ENCODE measurements around the gene TOGARAM2.

DNA sequence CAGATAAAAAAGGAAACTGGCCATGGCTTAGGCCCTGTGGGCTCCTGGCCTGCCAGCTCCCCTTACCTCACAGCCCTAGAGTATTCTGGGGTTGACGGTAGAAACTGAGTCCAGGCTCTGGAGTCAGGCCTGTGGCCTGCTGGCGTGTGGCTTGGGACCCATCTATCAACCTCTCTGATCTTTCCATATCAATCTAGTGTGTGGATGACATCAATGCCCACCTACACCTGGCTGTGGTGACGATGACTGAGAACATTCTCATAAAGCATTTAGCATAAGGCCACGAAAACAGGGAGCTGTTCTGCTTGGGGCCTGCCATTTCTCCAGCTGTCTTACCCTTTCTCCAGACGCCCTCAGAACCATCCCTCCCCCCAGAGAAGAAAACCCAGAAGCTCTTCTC is 75.4 kb downstream of the TOGARAM2 start:
- TF ChIP-seq EP300 (IDR thresholded peaks at IDR 0.05; ENCODE audit: borderline replicate concordance) (no peak), EGR1 (IDR thresholded peaks at IDR 0.05) (no peak), RAD21 (IDR thresholded peaks at IDR 0.05; ENCODE audit: low read depth) (no peak), NFIC (IDR thresholded peaks at IDR 0.05) (no peak), TAF1 (IDR thresholded peaks at IDR 0.05; ENCODE audit: low read depth) (no peak), CREB1 (IDR thresholded peaks at IDR 0.05; ENCODE audit: low read depth) (no peak), ZBTB7A (IDR thresholded peaks at IDR 0.05; ENCODE audit: low read depth) (no peak), YY1 (IDR thresholded peaks at IDR 0.05; ENCODE audit: low read depth) (no peak)
- TF ChIP-seq, protein P1, sequence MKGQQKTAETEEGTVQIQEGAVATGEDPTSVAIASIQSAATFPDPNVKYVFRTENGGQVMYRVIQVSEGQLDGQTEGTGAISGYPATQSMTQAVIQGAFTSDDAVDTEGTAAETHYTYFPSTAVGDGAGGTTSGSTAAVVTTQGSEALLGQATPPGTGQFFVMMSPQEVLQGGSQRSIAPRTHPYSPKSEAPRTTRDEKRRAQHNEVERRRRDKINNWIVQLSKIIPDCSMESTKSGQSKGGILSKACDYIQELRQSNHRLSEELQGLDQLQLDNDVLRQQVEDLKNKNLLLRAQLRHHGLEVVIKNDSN (IDR thresholded peaks at IDR 0.05), result no peak
- TF ChIP-seq, protein P2, sequence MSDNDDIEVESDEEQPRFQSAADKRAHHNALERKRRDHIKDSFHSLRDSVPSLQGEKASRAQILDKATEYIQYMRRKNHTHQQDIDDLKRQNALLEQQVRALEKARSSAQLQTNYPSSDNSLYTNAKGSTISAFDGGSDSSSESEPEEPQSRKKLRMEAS (IDR thresholded peaks at IDR 0.05), result no peak
- TF ChIP-seq, protein P3, sequence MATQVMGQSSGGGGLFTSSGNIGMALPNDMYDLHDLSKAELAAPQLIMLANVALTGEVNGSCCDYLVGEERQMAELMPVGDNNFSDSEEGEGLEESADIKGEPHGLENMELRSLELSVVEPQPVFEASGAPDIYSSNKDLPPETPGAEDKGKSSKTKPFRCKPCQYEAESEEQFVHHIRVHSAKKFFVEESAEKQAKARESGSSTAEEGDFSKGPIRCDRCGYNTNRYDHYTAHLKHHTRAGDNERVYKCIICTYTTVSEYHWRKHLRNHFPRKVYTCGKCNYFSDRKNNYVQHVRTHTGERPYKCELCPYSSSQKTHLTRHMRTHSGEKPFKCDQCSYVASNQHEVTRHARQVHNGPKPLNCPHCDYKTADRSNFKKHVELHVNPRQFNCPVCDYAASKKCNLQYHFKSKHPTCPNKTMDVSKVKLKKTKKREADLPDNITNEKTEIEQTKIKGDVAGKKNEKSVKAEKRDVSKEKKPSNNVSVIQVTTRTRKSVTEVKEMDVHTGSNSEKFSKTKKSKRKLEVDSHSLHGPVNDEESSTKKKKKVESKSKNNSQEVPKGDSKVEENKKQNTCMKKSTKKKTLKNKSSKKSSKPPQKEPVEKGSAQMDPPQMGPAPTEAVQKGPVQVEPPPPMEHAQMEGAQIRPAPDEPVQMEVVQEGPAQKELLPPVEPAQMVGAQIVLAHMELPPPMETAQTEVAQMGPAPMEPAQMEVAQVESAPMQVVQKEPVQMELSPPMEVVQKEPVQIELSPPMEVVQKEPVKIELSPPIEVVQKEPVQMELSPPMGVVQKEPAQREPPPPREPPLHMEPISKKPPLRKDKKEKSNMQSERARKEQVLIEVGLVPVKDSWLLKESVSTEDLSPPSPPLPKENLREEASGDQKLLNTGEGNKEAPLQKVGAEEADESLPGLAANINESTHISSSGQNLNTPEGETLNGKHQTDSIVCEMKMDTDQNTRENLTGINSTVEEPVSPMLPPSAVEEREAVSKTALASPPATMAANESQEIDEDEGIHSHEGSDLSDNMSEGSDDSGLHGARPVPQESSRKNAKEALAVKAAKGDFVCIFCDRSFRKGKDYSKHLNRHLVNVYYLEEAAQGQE (IDR thresholded peaks at IDR 0.05; ENCODE audit: low read depth), result no peak
